GM23338 (cell line): ENCODE data around the gene ITSN2. TPM values are rescaled to one million over a fixed set of nuclear protein-coding genes. Genes with fewer than 3 reads are reported as not detected.

ENCODE experiments used
- ATAC-seq: fragments of 200-7000 bp; cut with Tn5 transposase; 3 replicates; pipeline ENCODE4 v1.9.1; 2020
- DNase-seq: peaks from one replicate; pipeline ENCODE4 v3.0.0-alpha.2; 2015; ENCODE audit warnings: low spot score
- H2AFZ ChIP-seq: fragments of 200-600 bp; sonication (generic); 2 replicates; pipeline ENCODE4 v1.8.0; 2016; ENCODE audit warnings: antibody characterized with exemption, mild to moderate bottlenecking, moderate library complexity
- H3F3A ChIP-seq: fragments of 200-600 bp; sonication (generic); replicated peaks from 2 replicates; pipeline ENCODE4 v1.8.0; 2017; ENCODE audit warnings: antibody characterized with exemption, mixed run types, low read depth
- H3K27ac ChIP-seq: fragments of 200-600 bp; sonication (generic); 2 replicates; pipeline ENCODE4 v1.6.1; 2016; ENCODE audit warnings: low read depth
- H3K27me3 ChIP-seq: fragments of 200-600 bp; sonication (generic); 2 replicates; pipeline ENCODE4 v1.8.0; 2016; ENCODE audit warnings: mild to moderate bottlenecking, mixed run types, moderate library complexity; ENCODE audit not compliant: insufficient read depth
- H3K36me3 ChIP-seq: fragments of 200-600 bp; sonication (generic); 2 replicates; pipeline ENCODE4 v1.8.0; 2016; ENCODE audit warnings: mild to moderate bottlenecking; ENCODE audit not compliant: insufficient read depth
- H3K4me1 ChIP-seq: fragments of 200-600 bp; sonication (generic); 2 replicates; pipeline ENCODE4 v1.8.0; 2016; ENCODE audit warnings: mild to moderate bottlenecking, moderate library complexity; ENCODE audit not compliant: insufficient read depth
- H3K4me2 ChIP-seq: fragments of 200-600 bp; sonication (generic); 2 replicates; pipeline ENCODE4 v1.7.1; 2017; ENCODE audit warnings: mixed run types
- H3K4me3 ChIP-seq: fragments of 200-600 bp; sonication (generic); 2 replicates; pipeline ENCODE4 v1.6.1; 2016; ENCODE audit warnings: mixed run types
- H3K79me2 ChIP-seq: fragments of 200-600 bp; sonication (generic); replicated peaks from 2 replicates; pipeline ENCODE4 v1.8.0; 2017; ENCODE audit warnings: mild to moderate bottlenecking; ENCODE audit not compliant: insufficient read depth
- H3K9me2 ChIP-seq: fragments of 200-600 bp; sonication (generic); 2 replicates; pipeline ENCODE4 v1.8.0; 2017; ENCODE audit not compliant: insufficient read depth
- H4K20me1 ChIP-seq: fragments of 200-600 bp; sonication (generic); replicated peaks from 2 replicates; pipeline ENCODE4 v1.8.0; 2017; ENCODE audit warnings: mild to moderate bottlenecking; ENCODE audit not compliant: insufficient read depth
- H3K27ac Mint-ChIP-seq: 2 replicates; pipeline ENCODE4 v1.8.0; 2020; ENCODE audit warnings: inconsistent platforms, mild to moderate bottlenecking, moderate library complexity, mixed read lengths
- H3K27me3 Mint-ChIP-seq: 3 replicates; pipeline ENCODE4 v1.8.0; 2022; ENCODE audit warnings: low read depth, mild to moderate bottlenecking, moderate library complexity, mixed read lengths, inconsistent platforms; ENCODE audit not compliant: insufficient read depth, poor library complexity
- H3K36me3 Mint-ChIP-seq: 3 replicates; pipeline ENCODE4 v1.8.0; 2021; ENCODE audit warnings: low read depth, mild to moderate bottlenecking, inconsistent platforms, moderate library complexity, mixed read lengths
- H3K4me1 Mint-ChIP-seq: 3 replicates; pipeline ENCODE4 v1.8.0; 2020; ENCODE audit warnings: mild to moderate bottlenecking, inconsistent platforms, mixed read lengths
- H3K4me3 Mint-ChIP-seq: 3 replicates; pipeline ENCODE4 v1.8.0; 2021; ENCODE audit warnings: moderate library complexity, mild to moderate bottlenecking, inconsistent platforms, mixed read lengths
- H3K9me3 Mint-ChIP-seq: 3 replicates; pipeline ENCODE4 v1.8.0; 2020; ENCODE audit warnings: moderate library complexity, mild to moderate bottlenecking, inconsistent platforms, mixed read lengths
- CREB1 ChIP-seq: fragments of 250-450 bp; sonication (Bioruptor Pico); IDR thresholded peaks from 2 replicates; pipeline ENCODE4 v1.5.0; 2020; ENCODE audit warnings: low read depth, mild to moderate bottlenecking, moderate library complexity
- CTCF ChIP-seq, 2 experiments: fragments of 200-600 bp in 1 of 2; sonication (generic) in 1 of 2; conservative IDR thresholded peaks; 2 replicates each; pipeline versions ENCODE4 v1.5.1 to v1.6.1; 2016 to 2017; ENCODE audit warnings: antibody characterized with exemption in 2 of 2, low read depth in 2 of 2, mild to moderate bottlenecking in 2 of 2, moderate library complexity in 1 of 2
- EZH2 ChIP-seq: fragments of 200-600 bp; sonication (generic); IDR thresholded peaks from one replicate; pipeline ENCODE4 v1.8.0; 2017; ENCODE audit warnings: antibody characterized with exemption, mild to moderate bottlenecking, low read depth; ENCODE audit not compliant: unreplicated experiment
- EZH2phosphoT487 ChIP-seq: fragments of 200-600 bp; sonication (generic); IDR thresholded peaks from one replicate; pipeline ENCODE4 v1.8.1; 2018; ENCODE audit warnings: antibody characterized with exemption; ENCODE audit not compliant: unreplicated experiment
- JUNB ChIP-seq: IDR thresholded peaks from one replicate; pipeline ENCODE4 v1.6.1; 2016; ENCODE audit warnings: antibody characterized with exemption; ENCODE audit not compliant: unreplicated experiment
- NANOG ChIP-seq: IDR thresholded peaks from 2 replicates; pipeline ENCODE4 v1.6.1; 2016; ENCODE audit warnings: antibody characterized with exemption, borderline replicate concordance
- POLR2AphosphoS5 ChIP-seq: IDR thresholded peaks from 2 replicates; pipeline ENCODE4 v1.6.1; 2016; ENCODE audit warnings: antibody characterized with exemption, low read depth
- STAT1 ChIP-seq: IDR thresholded peaks from one replicate; pipeline ENCODE4 v1.6.1; 2016; ENCODE audit warnings: antibody characterized with exemption; ENCODE audit not compliant: unreplicated experiment
- ZNF114 ChIP-seq: fragments of 250-450 bp; sonication (Bioruptor Pico); IDR thresholded peaks from 2 replicates; pipeline ENCODE4 v1.5.0; 2020; ENCODE audit warnings: mild to moderate bottlenecking, moderate library complexity
- ZNF331 ChIP-seq: fragments of 250-450 bp; sonication (Bioruptor Pico); IDR thresholded peaks from 2 replicates; pipeline ENCODE4 v1.5.0; 2020; ENCODE audit warnings: low read depth, mild to moderate bottlenecking, moderate library complexity
- polyA plus RNA-seq: library from polyadenylated mRNA; unstranded; fragments of >200 nt; fragmentation: Nextera tagmentation; extraction: Ambion mirVana; gene quantifications from 2 replicates; pipeline ENCODE4 v1.2.1, GENCODE V29; 2016
- total RNA-seq: library from RNA; depleted of rRNA; stranded (reverse); fragments of >200 nt; shearing (Covaris generic); gene quantifications from 2 replicates; pipeline ENCODE4 v1.2.3, GENCODE V29; 2014
- TF ChIP-seq, protein P1 (sequence below): fragments of 250-450 bp; sonication (Bioruptor Pico); IDR thresholded peaks from 2 replicates; pipeline ENCODE4 v1.5.0; 2020; ENCODE audit warnings: mild to moderate bottlenecking, moderate library complexity
- TF ChIP-seq, protein P2 (sequence below): IDR thresholded peaks from 2 replicates; pipeline ENCODE4 v1.6.1; 2016; ENCODE audit warnings: antibody characterized with exemption
- TF ChIP-seq, protein P3 (sequence below): IDR thresholded peaks from one replicate; pipeline ENCODE4 v1.6.1; 2018; ENCODE audit warnings: antibody characterized with exemption; ENCODE audit not compliant: unreplicated experiment

Gene ITSN2
- total and polyA plus RNA-seq, 2 experiments from 2014 or later = 17.1 to 17.8 TPM

DNA sequence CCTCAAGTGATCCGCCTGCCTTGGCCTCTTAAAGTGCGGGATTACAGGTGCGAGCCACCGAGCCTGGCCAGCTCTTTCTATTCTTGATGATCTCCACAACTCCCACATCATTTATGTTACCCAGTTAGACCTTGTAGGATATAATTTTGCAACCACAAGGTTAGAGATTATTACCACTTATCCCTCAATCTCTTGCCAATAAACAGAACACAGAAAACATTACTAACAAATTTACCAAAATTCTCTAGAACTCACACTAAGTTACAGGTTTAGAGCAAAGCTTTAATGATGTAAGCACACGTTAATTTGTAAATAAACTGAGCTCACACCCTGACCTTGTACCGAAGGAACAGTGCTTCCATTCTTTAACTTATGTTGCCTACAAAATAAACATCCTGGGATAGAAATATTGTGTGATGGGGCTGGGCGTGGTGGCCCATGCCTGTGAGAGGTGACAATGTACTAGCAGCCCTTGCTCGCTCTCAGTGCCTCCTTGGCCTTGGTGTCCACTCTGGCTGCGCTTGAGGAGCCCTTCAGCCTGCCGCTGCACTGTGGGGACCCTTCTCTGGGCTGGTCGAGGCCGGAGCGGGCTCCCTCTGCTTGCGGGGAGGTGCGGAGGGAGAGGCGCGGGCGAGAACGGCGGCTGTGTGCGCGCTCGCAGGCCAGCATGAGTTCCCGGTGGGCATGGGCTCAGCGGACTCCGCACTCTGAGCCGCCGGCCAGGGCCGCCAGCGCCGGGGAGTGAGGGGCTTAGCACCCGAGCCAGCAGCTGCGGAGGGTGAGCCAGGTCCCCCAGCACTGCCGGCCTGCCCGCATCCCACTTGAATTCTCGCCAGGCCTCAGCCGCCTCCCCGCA, 42.1 kb upstream of the ITSN2 start:
- peaks cover 9% of the 10 kb centered on the region for H3K4me1 Mint-ChIP-seq
- Histone ChIP-seq H3K4me2 (no peak overlapping the region), H3K27me3 (no peaks in the 10 kb centered on the region), H3K79me2 (no peaks in the 10 kb centered on the region), H3F3A (0 out of 2 replicates have a peak, but pooled peaks cover 2% of the 10 kb centered on the region), H3K27ac (no peak overlapping the region), H3K4me1 (no peaks in the 10 kb centered on the region), H2AFZ (peak overlapping the region; percentile 88), H3K4me3 (no peak overlapping the region), H4K20me1 (no peaks in the 10 kb centered on the region), H3K9me2 (no peaks in the 10 kb centered on the region), H3K36me3 (no peaks in the 10 kb centered on the region; the same call in 1 of the 2 replicates)
- DNase-seq (no peak), ATAC-seq (peak; percentile 74)
- no peak overlapping the region for H3K27ac Mint-ChIP-seq
- TF ChIP-seq NANOG = no peak
- no peak for TF ChIP-seq POLR2AphosphoS5
- no peak for TF ChIP-seq EZH2phosphoT487
- no peak for TF ChIP-seq ZNF331 (CRISPR knock-in tag)
- no peak for TF ChIP-seq EZH2
- TF ChIP-seq ZNF114 (CRISPR knock-in tag) = no peak
- TF ChIP-seq CTCF (conservative IDR thresholded peaks at IDR 0.05; ENCODE audit: low read depth in 2 of 2) = no peak
- TF ChIP-seq CREB1 = no peak
- no peak for TF ChIP-seq JUNB
- TF ChIP-seq, protein P1, sequence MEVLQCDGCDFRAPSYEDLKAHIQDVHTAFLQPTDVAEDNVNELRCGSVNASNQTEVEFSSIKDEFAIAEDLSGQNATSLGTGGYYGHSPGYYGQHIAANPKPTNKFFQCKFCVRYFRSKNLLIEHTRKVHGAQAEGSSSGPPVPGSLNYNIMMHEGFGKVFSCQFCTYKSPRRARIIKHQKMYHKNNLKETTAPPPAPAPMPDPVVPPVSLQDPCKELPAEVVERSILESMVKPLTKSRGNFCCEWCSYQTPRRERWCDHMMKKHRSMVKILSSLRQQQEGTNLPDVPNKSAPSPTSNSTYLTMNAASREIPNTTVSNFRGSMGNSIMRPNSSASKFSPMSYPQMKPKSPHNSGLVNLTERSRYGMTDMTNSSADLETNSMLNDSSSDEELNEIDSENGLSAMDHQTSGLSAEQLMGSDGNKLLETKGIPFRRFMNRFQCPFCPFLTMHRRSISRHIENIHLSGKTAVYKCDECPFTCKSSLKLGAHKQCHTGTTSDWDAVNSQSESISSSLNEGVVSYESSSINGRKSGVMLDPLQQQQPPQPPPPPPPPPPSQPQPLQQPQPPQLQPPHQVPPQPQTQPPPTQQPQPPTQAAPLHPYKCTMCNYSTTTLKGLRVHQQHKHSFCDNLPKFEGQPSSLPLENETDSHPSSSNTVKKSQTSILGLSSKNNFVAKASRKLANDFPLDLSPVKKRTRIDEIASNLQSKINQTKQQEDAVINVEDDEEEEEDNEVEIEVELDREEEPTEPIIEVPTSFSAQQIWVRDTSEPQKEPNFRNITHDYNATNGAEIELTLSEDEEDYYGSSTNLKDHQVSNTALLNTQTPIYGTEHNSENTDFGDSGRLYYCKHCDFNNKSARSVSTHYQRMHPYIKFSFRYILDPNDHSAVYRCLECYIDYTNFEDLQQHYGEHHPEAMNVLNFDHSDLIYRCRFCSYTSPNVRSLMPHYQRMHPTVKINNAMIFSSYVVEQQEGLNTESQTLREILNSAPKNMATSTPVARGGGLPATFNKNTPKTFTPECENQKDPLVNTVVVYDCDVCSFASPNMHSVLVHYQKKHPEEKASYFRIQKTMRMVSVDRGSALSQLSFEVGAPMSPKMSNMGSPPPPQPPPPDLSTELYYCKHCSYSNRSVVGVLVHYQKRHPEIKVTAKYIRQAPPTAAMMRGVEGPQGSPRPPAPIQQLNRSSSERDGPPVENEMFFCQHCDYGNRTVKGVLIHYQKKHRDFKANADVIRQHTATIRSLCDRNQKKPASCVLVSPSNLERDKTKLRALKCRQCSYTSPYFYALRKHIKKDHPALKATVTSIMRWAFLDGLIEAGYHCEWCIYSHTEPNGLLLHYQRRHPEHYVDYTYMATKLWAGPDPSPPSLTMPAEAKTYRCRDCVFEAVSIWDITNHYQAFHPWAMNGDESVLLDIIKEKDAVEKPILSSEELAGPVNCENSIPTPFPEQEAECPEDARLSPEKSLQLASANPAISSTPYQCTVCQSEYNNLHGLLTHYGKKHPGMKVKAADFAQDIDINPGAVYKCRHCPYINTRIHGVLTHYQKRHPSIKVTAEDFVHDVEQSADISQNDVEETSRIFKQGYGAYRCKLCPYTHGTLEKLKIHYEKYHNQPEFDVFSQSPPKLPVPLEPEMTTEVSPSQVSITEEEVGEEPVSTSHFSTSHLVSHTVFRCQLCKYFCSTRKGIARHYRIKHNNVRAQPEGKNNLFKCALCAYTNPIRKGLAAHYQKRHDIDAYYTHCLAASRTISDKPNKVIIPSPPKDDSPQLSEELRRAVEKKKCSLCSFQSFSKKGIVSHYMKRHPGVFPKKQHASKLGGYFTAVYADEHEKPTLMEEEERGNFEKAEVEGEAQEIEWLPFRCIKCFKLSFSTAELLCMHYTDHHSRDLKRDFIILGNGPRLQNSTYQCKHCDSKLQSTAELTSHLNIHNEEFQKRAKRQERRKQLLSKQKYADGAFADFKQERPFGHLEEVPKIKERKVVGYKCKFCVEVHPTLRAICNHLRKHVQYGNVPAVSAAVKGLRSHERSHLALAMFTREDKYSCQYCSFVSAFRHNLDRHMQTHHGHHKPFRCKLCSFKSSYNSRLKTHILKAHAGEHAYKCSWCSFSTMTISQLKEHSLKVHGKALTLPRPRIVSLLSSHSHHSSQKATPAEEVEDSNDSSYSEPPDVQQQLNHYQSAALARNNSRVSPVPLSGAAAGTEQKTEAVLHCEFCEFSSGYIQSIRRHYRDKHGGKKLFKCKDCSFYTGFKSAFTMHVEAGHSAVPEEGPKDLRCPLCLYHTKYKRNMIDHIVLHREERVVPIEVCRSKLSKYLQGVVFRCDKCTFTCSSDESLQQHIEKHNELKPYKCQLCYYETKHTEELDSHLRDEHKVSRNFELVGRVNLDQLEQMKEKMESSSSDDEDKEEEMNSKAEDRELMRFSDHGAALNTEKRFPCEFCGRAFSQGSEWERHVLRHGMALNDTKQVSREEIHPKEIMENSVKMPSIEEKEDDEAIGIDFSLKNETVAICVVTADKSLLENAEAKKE (CRISPR knock-in tag) = no peak
- TF ChIP-seq STAT1 = no peak
- TF ChIP-seq, protein P2, sequence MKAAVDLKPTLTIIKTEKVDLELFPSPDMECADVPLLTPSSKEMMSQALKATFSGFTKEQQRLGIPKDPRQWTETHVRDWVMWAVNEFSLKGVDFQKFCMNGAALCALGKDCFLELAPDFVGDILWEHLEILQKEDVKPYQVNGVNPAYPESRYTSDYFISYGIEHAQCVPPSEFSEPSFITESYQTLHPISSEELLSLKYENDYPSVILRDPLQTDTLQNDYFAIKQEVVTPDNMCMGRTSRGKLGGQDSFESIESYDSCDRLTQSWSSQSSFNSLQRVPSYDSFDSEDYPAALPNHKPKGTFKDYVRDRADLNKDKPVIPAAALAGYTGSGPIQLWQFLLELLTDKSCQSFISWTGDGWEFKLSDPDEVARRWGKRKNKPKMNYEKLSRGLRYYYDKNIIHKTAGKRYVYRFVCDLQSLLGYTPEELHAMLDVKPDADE = no peak
- TF ChIP-seq, protein P3, sequence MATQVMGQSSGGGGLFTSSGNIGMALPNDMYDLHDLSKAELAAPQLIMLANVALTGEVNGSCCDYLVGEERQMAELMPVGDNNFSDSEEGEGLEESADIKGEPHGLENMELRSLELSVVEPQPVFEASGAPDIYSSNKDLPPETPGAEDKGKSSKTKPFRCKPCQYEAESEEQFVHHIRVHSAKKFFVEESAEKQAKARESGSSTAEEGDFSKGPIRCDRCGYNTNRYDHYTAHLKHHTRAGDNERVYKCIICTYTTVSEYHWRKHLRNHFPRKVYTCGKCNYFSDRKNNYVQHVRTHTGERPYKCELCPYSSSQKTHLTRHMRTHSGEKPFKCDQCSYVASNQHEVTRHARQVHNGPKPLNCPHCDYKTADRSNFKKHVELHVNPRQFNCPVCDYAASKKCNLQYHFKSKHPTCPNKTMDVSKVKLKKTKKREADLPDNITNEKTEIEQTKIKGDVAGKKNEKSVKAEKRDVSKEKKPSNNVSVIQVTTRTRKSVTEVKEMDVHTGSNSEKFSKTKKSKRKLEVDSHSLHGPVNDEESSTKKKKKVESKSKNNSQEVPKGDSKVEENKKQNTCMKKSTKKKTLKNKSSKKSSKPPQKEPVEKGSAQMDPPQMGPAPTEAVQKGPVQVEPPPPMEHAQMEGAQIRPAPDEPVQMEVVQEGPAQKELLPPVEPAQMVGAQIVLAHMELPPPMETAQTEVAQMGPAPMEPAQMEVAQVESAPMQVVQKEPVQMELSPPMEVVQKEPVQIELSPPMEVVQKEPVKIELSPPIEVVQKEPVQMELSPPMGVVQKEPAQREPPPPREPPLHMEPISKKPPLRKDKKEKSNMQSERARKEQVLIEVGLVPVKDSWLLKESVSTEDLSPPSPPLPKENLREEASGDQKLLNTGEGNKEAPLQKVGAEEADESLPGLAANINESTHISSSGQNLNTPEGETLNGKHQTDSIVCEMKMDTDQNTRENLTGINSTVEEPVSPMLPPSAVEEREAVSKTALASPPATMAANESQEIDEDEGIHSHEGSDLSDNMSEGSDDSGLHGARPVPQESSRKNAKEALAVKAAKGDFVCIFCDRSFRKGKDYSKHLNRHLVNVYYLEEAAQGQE = no peak
- peaks cover 2% of the 10 kb centered on the region for H3K27me3 Mint-ChIP-seq
- no peaks in the 10 kb centered on the region; the same call in 2 of the 3 replicates for H3K36me3 Mint-ChIP-seq
- peaks cover 3% of the 10 kb centered on the region; the same call in 1 of the 3 replicates for H3K9me3 Mint-ChIP-seq
- H3K4me3 Mint-ChIP-seq = no peak overlapping the region
